Activated CD4-positive, alpha-beta T cell treated with anti-CD3 and anti-CD28 coated beads for 36 hours (primary cell): ENCODE measurements around the gene NT5DC2. TPM values are rescaled to one million over a fixed set of nuclear protein-coding genes. Genes with fewer than 3 reads are reported as not detected.

Source experiments
- ATAC-seq: fragments of 200-7000 bp; cut with Tn5 transposase; one replicate; pipeline ENCODE4 v1.10.0; 2021; ENCODE audit warnings: mild to moderate bottlenecking, moderate library complexity
- CTCF ChIA-PET: fragments of 350-600 bp; sonication (Branson Sonifier 250); formaldehyde crosslinking; loops from one replicate; lab custom pipeline; 2021; ENCODE audit warnings: antibody characterized with exemption; lab: Charles Lee
- POLR2A ChIA-PET: fragments of 350-600 bp; sonication (Branson Sonifier 250); formaldehyde crosslinking; loops from one replicate; lab custom pipeline; 2021; ENCODE audit warnings: antibody characterized with exemption, inconsistent platforms; lab: Charles Lee
- DNase-seq: peaks from one replicate; pipeline ENCODE4 v3.0.0-alpha.2; 2020
- H3K27ac Mint-ChIP-seq: one replicate; pipeline ENCODE4 v1.8.0; 2021; ENCODE audit warnings: mixed read lengths
- H3K27me3 Mint-ChIP-seq: one replicate; pipeline ENCODE4 v1.8.0; 2021; ENCODE audit warnings: mixed read lengths
- H3K36me3 Mint-ChIP-seq: one replicate; pipeline ENCODE4 v1.8.0; 2021; ENCODE audit warnings: low read depth, mixed read lengths
- H3K4me1 Mint-ChIP-seq: one replicate; pipeline ENCODE4 v1.8.0; 2021; ENCODE audit warnings: mixed read lengths
- H3K4me3 Mint-ChIP-seq: one replicate; pipeline ENCODE4 v1.8.0; 2021; ENCODE audit warnings: mild to moderate bottlenecking, moderate library complexity, mixed read lengths
- H3K9me3 Mint-ChIP-seq: one replicate; pipeline ENCODE4 v1.8.0; 2021; ENCODE audit warnings: low read depth, mixed read lengths
- intact Hi-C, 2 experiments: fragments of 100-400 bp; cut with DNase I in 1 of 2; cut with micrococcal nuclease in 1 of 2; formaldehyde crosslinking; loops; one replicate each; pipeline versions ENCODE4 v1.14.2 to v1.15.1; 2022 to 2024; cut with DNase I, micrococcal nuclease
- total RNA-seq, 2 experiments: library from RNA; stranded (reverse); gene quantifications; one replicate each; pipeline ENCODE4 v1.2.3, GENCODE V29; 2021

NT5DC2 gene
- total RNA-seq, 2 experiments from 2014 or later, result 35.6 to 59.1 TPM

GRCh38 chr3:52554026-52554755, 20.5 kb upstream of the NT5DC2 start:
- Mint-ChIP-seq H3K4me1 (peaks cover 3% of the 10 kb centered on the region), H3K27me3 (no peaks in the 10 kb centered on the region), H3K4me3 (no peak overlapping the region), H3K9me3 (no peaks in the 10 kb centered on the region), H3K36me3 (peaks cover 37% of the 10 kb centered on the region), H3K27ac (no peak overlapping the region)
- no peak for ATAC-seq
- DNase-seq, result no peak
- ChIA-PET POLR2A (no interaction called here), CTCF (no interaction called here)
- intact Hi-C loops, result no loop called here

GRCh38 chr3:52552089-52552488, 18.4 kb upstream of the NT5DC2 start:
- ChIA-PET POLR2A (no interaction called here), CTCF (interaction anchor here (1.1 to 1.6 kb wide), 3 partner anchors 9 to 20 kb away, joined by 3 to 8 read pairs (median 4); no protein-coding TSS in a partner anchor)
- peaks cover 3% of the 10 kb centered on the region for H3K4me1 Mint-ChIP-seq
- no peaks in the 10 kb centered on the region for H3K9me3 Mint-ChIP-seq
- H3K4me3 Mint-ChIP-seq, result no peak overlapping the region
- no peak overlapping the region for H3K27ac Mint-ChIP-seq
- intact Hi-C loops, result no loop called here
- no peak for ATAC-seq
- H3K36me3 Mint-ChIP-seq, result peaks cover 29% of the 10 kb centered on the region
- no peaks in the 10 kb centered on the region for H3K27me3 Mint-ChIP-seq
- no peak for DNase-seq

- ChIA-PET CTCF (interaction anchor here (0.5 to 1.6 kb wide), 5 partner anchors 10 to 318 kb away, joined by 3 to 8 read pairs (median 3); no protein-coding TSS in a partner anchor), POLR2A (no interaction called here)
- Mint-ChIP-seq H3K4me3 (no peak overlapping the region), H3K27ac (no peak overlapping the region), H3K9me3 (no peaks in the 10 kb centered on the region), H3K4me1 (peaks cover 3% of the 10 kb centered on the region), H3K27me3 (no peaks in the 10 kb centered on the region), H3K36me3 (peaks cover 28% of the 10 kb centered on the region)
- intact Hi-C loops, result no loop called here
- DNase-seq (no peak), ATAC-seq (no peak)
Observed at GRCh38 chr3:52551118-52551517, 17.5 kb upstream of the NT5DC2 start.

GRCh38 chr3:52547143-52547542, 13.5 kb upstream of the NT5DC2 start:
- ChIA-PET POLR2A (interaction anchor here (0.6 kb wide), 1 partner anchor 73 kb away, joined by 3 read pairs; no protein-coding TSS in a partner anchor), CTCF (no interaction called here)
- Mint-ChIP-seq H3K27me3 (no peaks in the 10 kb centered on the region), H3K27ac (no peak overlapping the region), H3K36me3 (peaks cover 27% of the 10 kb centered on the region), H3K9me3 (no peaks in the 10 kb centered on the region), H3K4me3 (no peak overlapping the region), H3K4me1 (no peaks in the 10 kb centered on the region)
- ATAC-seq (no peak), DNase-seq (no peak)
- intact Hi-C loops, result no loop called here

- H3K36me3 Mint-ChIP-seq, result peaks cover 28% of the 10 kb centered on the region
- no peak overlapping the region for H3K4me3 Mint-ChIP-seq
- H3K9me3 Mint-ChIP-seq, result no peaks in the 10 kb centered on the region
- CTCF ChIA-PET, result no interaction called here
- ATAC-seq (no peak), DNase-seq (no peak)
- no peaks in the 10 kb centered on the region for H3K27me3 Mint-ChIP-seq
- no peak overlapping the region for H3K27ac Mint-ChIP-seq
- POLR2A ChIA-PET, result no interaction called here
- intact Hi-C loops, result no loop called here
- H3K4me1 Mint-ChIP-seq, result no peaks in the 10 kb centered on the region
Observed at GRCh38 chr3:52546111-52546901, 12.6 kb upstream of the NT5DC2 start.

- no peaks in the 10 kb centered on the region for H3K27me3 Mint-ChIP-seq
- CTCF ChIA-PET, result interaction anchor here (1.2 kb wide), 2 partner anchors 8 to 9 kb away, joined by 3 to 4 read pairs; partner anchors contain the start of gene UQCC5
- H3K9me3 Mint-ChIP-seq, result no peaks in the 10 kb centered on the region
- intact Hi-C loops, result no loop called here
- ATAC-seq (no peak), DNase-seq (no peak)
- H3K4me3 Mint-ChIP-seq, result no peak overlapping the region
- H3K4me1 Mint-ChIP-seq, result peaks cover 8% of the 10 kb centered on the region
- H3K36me3 Mint-ChIP-seq, result peaks cover 33% of the 10 kb centered on the region
- peak overlapping the region; percentile 49 for H3K27ac Mint-ChIP-seq
- POLR2A ChIA-PET, result no interaction called here
Observed at GRCh38 chr3:52544937-52545336, 11.3 kb upstream of the NT5DC2 start.

- ChIA-PET CTCF (interaction anchor here (0.6 to 1.2 kb wide), 3 partner anchors 9 to 696 kb away, joined by 3 to 4 read pairs (median 3); no protein-coding TSS in a partner anchor), POLR2A (no interaction called here)
- H3K36me3 Mint-ChIP-seq, result peaks cover 46% of the 10 kb centered on the region
- H3K9me3 Mint-ChIP-seq, result no peaks in the 10 kb centered on the region
- DNase-seq, result no peak
- peaks cover 33% of the 10 kb centered on the region for H3K4me1 Mint-ChIP-seq
- intact Hi-C loops, result no loop called here
- H3K27ac Mint-ChIP-seq, result peak overlapping the region; percentile 11
- H3K27me3 Mint-ChIP-seq, result no peaks in the 10 kb centered on the region
- no peak for ATAC-seq
- H3K4me3 Mint-ChIP-seq, result no peak overlapping the region
Observed at GRCh38 chr3:52541050-52541449, 7.4 kb upstream of the NT5DC2 start.

- no peaks in the 10 kb centered on the region for H3K9me3 Mint-ChIP-seq
- ChIA-PET CTCF (no interaction called here), POLR2A (interaction anchor here (0.7 kb wide), 1 partner anchor 213 kb away, joined by 3 read pairs; no protein-coding TSS in a partner anchor)
- peak overlapping the region; percentile 7 for H3K4me3 Mint-ChIP-seq
- DNase-seq (no peak), ATAC-seq (no peak)
- no peaks in the 10 kb centered on the region for H3K27me3 Mint-ChIP-seq
- peaks cover 41% of the 10 kb centered on the region for H3K36me3 Mint-ChIP-seq
- intact Hi-C loops, result loop anchor here in 1 of 2 experiments (5.0 to 10.0 kb wide), 2 partner anchors 262 to 1154 kb away; partner anchors contain the start of genes MANF and WDR82
- H3K4me1 Mint-ChIP-seq, result peaks cover 46% of the 10 kb centered on the region
- H3K27ac Mint-ChIP-seq, result peak overlapping the region; percentile 76
Observed at GRCh38 chr3:52539010-52539653, 5.5 kb upstream of the NT5DC2 start.

GRCh38 chr3:52537726-52538421, 4.2 kb upstream of the NT5DC2 start:
- peak overlapping the region; percentile 100 for H3K4me3 Mint-ChIP-seq
- no peaks in the 10 kb centered on the region for H3K27me3 Mint-ChIP-seq
- CTCF ChIA-PET, result no interaction called here
- no peaks in the 10 kb centered on the region for H3K9me3 Mint-ChIP-seq
- DNase-seq, result no peak
- H3K4me1 Mint-ChIP-seq, result peaks cover 46% of the 10 kb centered on the region
- intact Hi-C loops, result loop anchor here (2.0 to 10.0 kb wide), 4 partner anchors 149 to 1153 kb away; partner anchors contain the start of genes GNL3 (in 1 of the 2), MANF (in 1 of the 2), TEX264 (in 1 of the 2) and WDR82 (in 1 of the 2)
- peaks cover 38% of the 10 kb centered on the region for H3K36me3 Mint-ChIP-seq
- POLR2A ChIA-PET, result no interaction called here
- peak overlapping the region; percentile 99 for H3K27ac Mint-ChIP-seq
- ATAC-seq, result no peak

GRCh38 chr3:52537165-52537620, 3.5 kb upstream of the NT5DC2 start:
- Mint-ChIP-seq H3K36me3 (peaks cover 38% of the 10 kb centered on the region), H3K27ac (peak overlapping the region; percentile 99), H3K27me3 (no peaks in the 10 kb centered on the region), H3K4me1 (peaks cover 49% of the 10 kb centered on the region), H3K4me3 (peak overlapping the region; percentile 100), H3K9me3 (no peaks in the 10 kb centered on the region)
- ChIA-PET POLR2A (no interaction called here), CTCF (interaction anchor here (1.7 kb wide), 1 partner anchor 91 kb away, joined by 5 read pairs; no protein-coding TSS in a partner anchor)
- DNase-seq (no peak), ATAC-seq (no peak)
- intact Hi-C loops, result loop anchor here (2.0 to 10.0 kb wide), 4 partner anchors 150 to 1152 kb away; partner anchors contain the start of genes GNL3 (in 1 of the 2), MANF (in 1 of the 2), TEX264 (in 1 of the 2) and WDR82 (in 1 of the 2)
